K562 (cell line): ENCODE measurements around the gene DPH2. TPM values are rescaled to one million over a fixed set of nuclear protein-coding genes. Genes with fewer than 3 reads are reported as not detected.
A peak's percentile ranks its signal among the peaks of the same experiment; 100 is the strongest.

Experiments
- ATAC-seq: fragments of 200-7000 bp; cut with Tn5 transposase; 3 replicates; pipeline ENCODE4 v1.9.1; 2020; ENCODE audit warnings: moderate library complexity
- BruUV-seq: library from RNA; stranded (reverse); fragments of 400-500 nt; replicated peaks from 2 replicates; lab custom pipeline; 2021; lab: Mats Ljungman, UMichigan
- CTCF ChIA-PET: fragments of 300-600 bp; formaldehyde crosslinking; extraction: SDS; loops from one replicate; lab custom pipeline; 2021; ENCODE audit warnings: low intra/inter-chr PET ratio; lab: Yijun Ruan, JAX
- POLR2A ChIA-PET: fragments of 300-600, 350-650 bp; sonication (Branson Sonifier 250); formaldehyde crosslinking; extraction: SDS; loops from one replicate; lab custom pipeline; 2021; ENCODE audit warnings: antibody characterized with exemption, inconsistent platforms; lab: Yijun Ruan, JAX
- DNase-seq, 4 experiments: peaks; one replicate each; pipeline versions ENCODE4 v3.0.0 to v3.0.0-alpha.2; 2011 to 2018; ENCODE audit warnings: low spot score in 3 of 4, mixed read lengths in 3 of 4; ENCODE audit errors: extremely low read depth in 1 of 4
- FAIRE-seq: peaks from 2 replicates; lab custom pipeline; 2011; peaks lifted over from hg19 to GRCh38; lab: Jason Lieb, UNC
- H2AFZ ChIP-seq: 2 replicates; pipeline ENCODE4 v1.6.0; 2011; ENCODE audit warnings: low read depth, low read length, control low read depth, inconsistent platforms
- H3K27ac ChIP-seq: fragments of 200-600 bp; 3 replicates; pipeline ENCODE4 v1.8.0; 2011; ENCODE audit warnings: low read depth, mild to moderate bottlenecking, control low read depth, inconsistent platforms, low read length, moderate library complexity, mixed read lengths; ENCODE audit errors: extremely low read depth
- H3K27me3 ChIP-seq, 2 experiments: fragments of 300-600 bp in 1 of 2; 2 replicates in 1 of 2; 3 replicates in 1 of 2; pipeline versions ENCODE4 v1.6.0 to v1.8.0; 2011; ENCODE audit warnings: inconsistent platforms in 2 of 2, low read length in 2 of 2, mild to moderate bottlenecking in 1 of 2, mixed read lengths in 1 of 2, moderate library complexity in 1 of 2; ENCODE audit not compliant: control insufficient read depth in 2 of 2, insufficient read depth in 2 of 2
- H3K36me3 ChIP-seq: fragments of 300-600 bp; 3 replicates; pipeline ENCODE4 v1.8.0; 2011; ENCODE audit warnings: mild to moderate bottlenecking, low read length, inconsistent platforms; ENCODE audit not compliant: control insufficient read depth, insufficient read depth
- H3K4me1 ChIP-seq, 2 experiments: fragments of 200-600 bp in 1 of 2; replicated peaks in 1 of 2; 2 replicates in 1 of 2; 3 replicates in 1 of 2; pipeline versions ENCODE4 v1.5.1 to v1.8.0; 2011; ENCODE audit warnings: inconsistent platforms in 2 of 2, low read length in 2 of 2, mild to moderate bottlenecking in 1 of 2, mixed read lengths in 1 of 2, moderate library complexity in 1 of 2; ENCODE audit not compliant: control insufficient read depth in 2 of 2, insufficient read depth in 2 of 2
- H3K4me2 ChIP-seq: 2 replicates; pipeline ENCODE4 v1.6.1; 2011; ENCODE audit warnings: low read length, control low read depth, inconsistent platforms, mixed read lengths; ENCODE audit not compliant: insufficient read depth
- H3K4me3 ChIP-seq: fragments of 200-600 bp; sonication (generic), shearing (Covaris generic); 2 replicates; pipeline ENCODE4 v1.5.1; 2016; ENCODE audit warnings: control low read depth, inconsistent platforms
- H3K79me2 ChIP-seq: fragments of 200-600 bp; 3 replicates; pipeline ENCODE4 v1.8.0; 2011; ENCODE audit warnings: low read length, inconsistent platforms; ENCODE audit not compliant: control insufficient read depth, insufficient read depth
- H3K9ac ChIP-seq, 2 experiments: 2 replicates each; pipeline versions ENCODE4 v1.6.0 to v1.6.1; 2011; ENCODE audit warnings: low read depth in 2 of 2, low read length in 2 of 2, control low read depth in 1 of 2, inconsistent platforms in 1 of 2, mild to moderate bottlenecking in 1 of 2, mixed read lengths in 1 of 2; ENCODE audit not compliant: insufficient read depth in 1 of 2
- H3K9me1 ChIP-seq: one replicate; pipeline ENCODE4 v1.6.0; 2011; ENCODE audit warnings: inconsistent platforms, mild to moderate bottlenecking, low read length, moderate library complexity; ENCODE audit not compliant: control insufficient read depth, insufficient read depth
- H3K9me3 ChIP-seq: replicated peaks from 2 replicates; pipeline ENCODE4 v1.5.1; 2011; ENCODE audit warnings: low read depth, low read length, inconsistent platforms; ENCODE audit not compliant: control insufficient read depth, insufficient read depth
- H4K20me1 ChIP-seq: replicated peaks from 2 replicates; pipeline ENCODE4 v1.6.1; 2011; ENCODE audit warnings: low read length, inconsistent platforms, mixed read lengths; ENCODE audit not compliant: control insufficient read depth, insufficient read depth
- ARID3B ChIP-seq: fragments of 250-450 bp; sonication (Bioruptor Pico); IDR thresholded peaks from 2 replicates; pipeline ENCODE4 v1.4.0; 2020; ENCODE audit warnings: borderline replicate concordance
- CEBPB ChIP-seq: fragments of 450-650 bp; IDR thresholded peaks from 2 replicates; pipeline ENCODE4 v1.6.1; 2016; ENCODE audit warnings: missing genetic modification characterization, missing compliant biosample characterization
- CUX1 ChIP-seq: fragments of 200-800 bp; sonication (Bioruptor generic); IDR thresholded peaks from 2 replicates; pipeline ENCODE4 v1.6.1; 2016; ENCODE audit warnings: missing genetic modification characterization, missing compliant biosample characterization
- GTF2F1 ChIP-seq: IDR thresholded peaks from 2 replicates; pipeline ENCODE4 v1.6.1; 2011; ENCODE audit warnings: low read depth, low read length, improper control_type of control experiment
- HNRNPK ChIP-seq: fragments of 200-400 bp; formaldehyde crosslinking; IDR thresholded peaks from one replicate; pipeline ENCODE4 v1.6.1; 2018; ENCODE audit warnings: mild to moderate bottlenecking, low read depth, low read length; ENCODE audit not compliant: poor library complexity, severe bottlenecking
- NFE2 ChIP-seq: IDR thresholded peaks from 2 replicates; pipeline ENCODE4 v1.6.1; 2014; ENCODE audit warnings: antibody characterized with exemption, low read depth
- RFX1 ChIP-seq: fragments of 450-650 bp; IDR thresholded peaks from 2 replicates; pipeline ENCODE4 v1.6.1; 2016; ENCODE audit warnings: mild to moderate bottlenecking, moderate library complexity
- SMARCB1 ChIP-seq: IDR thresholded peaks from 2 replicates; pipeline ENCODE4 v1.6.1; 2011; ENCODE audit warnings: improper control_type of control experiment, low read depth; ENCODE audit not compliant: insufficient read length
- TCF15 ChIP-seq: fragments of 250-450 bp; sonication (Bioruptor Pico); IDR thresholded peaks from 2 replicates; pipeline ENCODE4 v1.8.0; 2022; ENCODE audit warnings: moderate library complexity, mild to moderate bottlenecking, inconsistent platforms
- ZFP91 ChIP-seq: sonication (generic); formaldehyde crosslinking; IDR thresholded peaks from 2 replicates; pipeline ENCODE4 v1.8.0; 2022; ENCODE audit warnings: mild to moderate bottlenecking, missing genetic modification reagents
- ZNF12 ChIP-seq: sonication (generic); formaldehyde crosslinking; IDR thresholded peaks from 2 replicates; pipeline ENCODE4 v1.4.0; 2020; ENCODE audit warnings: mild to moderate bottlenecking, missing genetic modification reagents
- ZNF184 ChIP-seq: sonication (generic); formaldehyde crosslinking; IDR thresholded peaks from 2 replicates; pipeline ENCODE4 v1.5.0; 2020; ENCODE audit warnings: missing genetic modification reagents
- ZNF778 ChIP-seq: fragments of 450-650 bp; formaldehyde crosslinking; IDR thresholded peaks from 2 replicates; pipeline ENCODE4 v1.4.0; 2020; ENCODE audit warnings: mild to moderate bottlenecking, moderate library complexity
- WGBS: fragments of 100-300 bp; shearing (Covaris generic); methylation state at CpG from one replicate; pipeline ENCODE4 v1.1.6; 2016; ENCODE audit warnings: low coverage, mixed read lengths; ENCODE audit not compliant: insufficient coverage; ENCODE audit errors: missing lambda C conversion rate; 5-methylcytosine and 5-hydroxymethylcytosine counted together
- in situ Hi-C: fragments of 300-500 bp; cut with MboI; formaldehyde crosslinking; loops from 4 replicates; pipeline ENCODE4 v1.15.0; 2018; ENCODE audit warnings: inconsistent platforms, mixed read lengths
- intact Hi-C: fragments of 100-400 bp; cut with micrococcal nuclease; formaldehyde crosslinking; loops from 2 replicates; pipeline ENCODE4 v1.14.2; 2022
- polyA plus RNA-seq, 8 experiments: library from polyadenylated mRNA; depleted of rRNA in 4 of 8; stranded (reverse) in 5 of 8; unstranded in 3 of 8; fragments of >200 nt; fragmentation: Nextera tagmentation in 2 of 8; fragmentation: Illumina TruSeq in 1 of 8; extraction: Ambion mirVana in 2 of 8; extraction: Trizol in 1 of 8; gene quantifications; 2 replicates each; pipeline versions ENCODE4 v1.2.1 to v1.2.3, GENCODE V29; 2011 to 2014; ENCODE audit warnings: inconsistent platforms in 1 of 8, missing spikeins in 1 of 8
- total RNA-seq, 7 experiments: library from RNA; depleted of rRNA in 6 of 7; stranded (reverse); fragments of >200 nt in 6 of 7; fragmentation: Illumina TruSeq in 2 of 7; extraction: Trizol in 2 of 7; gene quantifications; 2 replicates each; pipeline versions ENCODE4 v1.2.1 to v1.2.3, GENCODE V29; 2011 to 2021; ENCODE audit warnings: low replicate concordance in 1 of 7

Gene DPH2
- total and polyA plus RNA-seq, 9 of the 15 experiments (the other 6 are each of a cell fraction or from before 2014, with no cell fraction given), result 17.9 to 94.1 (median 68.1) TPM

GRCh38 chr1:43952731-43953346, 17.0 kb upstream of the DPH2 start:
- FAIRE-seq, result no peak
- BruUV-seq, result no TSS peak
- Histone ChIP-seq H4K20me1 (0 out of 2 replicates have a peak, but pooled peaks cover 7% of the 10 kb centered on the region), H3K9me1 (no peaks in the 10 kb centered on the region), H2AFZ (no peak overlapping the region), H3K9ac (peak overlapping the region in 1 of 2 experiments; percentile 23; a peak in 1 of 4 replicates), H3K79me2 (peaks cover 20% of the 10 kb centered on the region), H3K4me3 (no peak overlapping the region), H3K4me2 (no peak overlapping the region; the same call in 1 of the 2 replicates), H3K27ac (no peak overlapping the region), H3K9me3 (no peaks in the 10 kb centered on the region), H3K36me3 (peaks cover 37% of the 10 kb centered on the region), H3K27me3 (no peaks in the 10 kb centered on the region), H3K4me1 (peaks cover 16 to 26% of the 10 kb centered on the region in 2 experiments; a peak in 4 of 5 replicates)
- in situ Hi-C loops (no loop called here), intact Hi-C loops (no loop called here)
- peak in 1 of 4 experiments; percentile 32 for DNase-seq
- POLR2A ChIA-PET, result interaction anchor here (0.9 to 1.6 kb wide), 2 partner anchors 21 to 90 kb away, joined by 3 to 7 read pairs; partner anchors contain the start of gene ATP6V0B
- ATAC-seq, result no peak
- CTCF ChIA-PET, result no interaction called here
- TF ChIP-seq CUX1 (CRISPR knock-in tag) (no peak), SMARCB1 (no peak), HNRNPK (no peak), ARID3B (CRISPR knock-in tag) (no peak), RFX1 (peak; percentile 78), NFE2 (peak; percentile 36; the same call in 1 of the 2 replicates), ZNF12 (CRISPR knock-in tag) (no peak), CEBPB (tag) (no peak), TCF15 (CRISPR knock-in tag) (no peak), ZNF778 (CRISPR knock-in tag) (no peak), ZFP91 (CRISPR knock-in tag) (no peak), ZNF184 (no peak), GTF2F1 (no peak)
- 74% methylated on average over 8 of the region's 8 CpGs for WGBS
